ENCODE data around the gene ABRAXAS1.

ABRAXAS1 gene

GRCh38 chr4:83454686-83455085 lies 30.2 kb downstream of the ABRAXAS1 start:
- peak; percentile 6 for DNase-seq (ENCODE audit: low read depth, low spot score)

- no peak for DNase-seq (ENCODE audit: low read depth, low spot score)
These were observed 35.9 kb downstream of the ABRAXAS1 start for GRCh38 chr4:83449009-83449408.

GRCh38 chr4:83440899-83441298 lies 44.0 kb downstream of the ABRAXAS1 start:
- no peak for DNase-seq (ENCODE audit: low read depth, low spot score)

- DNase-seq (ENCODE audit: low read depth, low spot score) = no peak
These were observed 44.6 kb downstream of the ABRAXAS1 start for GRCh38 chr4:83440148-83440814.

GRCh38 chr4:83438719-83439118 lies 46.2 kb downstream of the ABRAXAS1 start:
- DNase-seq (ENCODE audit: low read depth, low spot score) = no peak

GRCh38 chr4:83436680-83437079 lies 48.2 kb downstream of the ABRAXAS1 start:
- DNase-seq (ENCODE audit: low read depth, low spot score) = no peak

- no peak for DNase-seq (ENCODE audit: low read depth, low spot score)
These were observed 53.7 kb downstream of the ABRAXAS1 start for GRCh38 chr4:83431200-83431599.

GRCh38 chr4:83418211-83418610 lies 66.7 kb downstream of the ABRAXAS1 start:
- no peak for DNase-seq (ENCODE audit: low read depth, low spot score)

GRCh38 chr4:83417566-83417965 lies 67.3 kb downstream of the ABRAXAS1 start:
- DNase-seq (ENCODE audit: low read depth, low spot score) = no peak

- no peak for DNase-seq (ENCODE audit: low read depth, low spot score)
These were observed 71.2 kb downstream of the ABRAXAS1 start for GRCh38 chr4:83413676-83414075.

Data from ELF-1 (cell line).